Measurements from ENCODE around the gene C1orf232. TPM values are rescaled to one million over a fixed set of nuclear protein-coding genes. Genes with fewer than 3 reads are reported as not detected.

Gene C1orf232
- total RNA-seq, 1 donor from 2014 or later = not detected

- peak overlapping the region; percentile 48 for H3K27ac Mint-ChIP-seq (ENCODE audit: unreplicated experiment)
- H3K4me1 Mint-ChIP-seq (ENCODE audit: unreplicated experiment) = peaks cover 15% of the 10 kb centered on the region
- H3K4me3 Mint-ChIP-seq (ENCODE audit: unreplicated experiment) = peak overlapping the region; percentile 42
- TF ChIP-seq, protein P1, sequence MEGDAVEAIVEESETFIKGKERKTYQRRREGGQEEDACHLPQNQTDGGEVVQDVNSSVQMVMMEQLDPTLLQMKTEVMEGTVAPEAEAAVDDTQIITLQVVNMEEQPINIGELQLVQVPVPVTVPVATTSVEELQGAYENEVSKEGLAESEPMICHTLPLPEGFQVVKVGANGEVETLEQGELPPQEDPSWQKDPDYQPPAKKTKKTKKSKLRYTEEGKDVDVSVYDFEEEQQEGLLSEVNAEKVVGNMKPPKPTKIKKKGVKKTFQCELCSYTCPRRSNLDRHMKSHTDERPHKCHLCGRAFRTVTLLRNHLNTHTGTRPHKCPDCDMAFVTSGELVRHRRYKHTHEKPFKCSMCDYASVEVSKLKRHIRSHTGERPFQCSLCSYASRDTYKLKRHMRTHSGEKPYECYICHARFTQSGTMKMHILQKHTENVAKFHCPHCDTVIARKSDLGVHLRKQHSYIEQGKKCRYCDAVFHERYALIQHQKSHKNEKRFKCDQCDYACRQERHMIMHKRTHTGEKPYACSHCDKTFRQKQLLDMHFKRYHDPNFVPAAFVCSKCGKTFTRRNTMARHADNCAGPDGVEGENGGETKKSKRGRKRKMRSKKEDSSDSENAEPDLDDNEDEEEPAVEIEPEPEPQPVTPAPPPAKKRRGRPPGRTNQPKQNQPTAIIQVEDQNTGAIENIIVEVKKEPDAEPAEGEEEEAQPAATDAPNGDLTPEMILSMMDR (IDR thresholded peaks at IDR 0.05; ENCODE audit: unreplicated experiment) = no peak
- DNase-seq (ENCODE audit: low spot score) = no peak
- H3K36me3 Mint-ChIP-seq (ENCODE audit: low read depth, unreplicated experiment) = peaks cover 10% of the 10 kb centered on the region
- peaks cover 3% of the 10 kb centered on the region for H3K27me3 Mint-ChIP-seq (ENCODE audit: unreplicated experiment)
- no peaks in the 10 kb centered on the region for H3K9me3 Mint-ChIP-seq (ENCODE audit: unreplicated experiment)
These were observed 13.0 kb upstream of the C1orf232 start for GRCh38 chr1:26181586-26182382.

DNA sequence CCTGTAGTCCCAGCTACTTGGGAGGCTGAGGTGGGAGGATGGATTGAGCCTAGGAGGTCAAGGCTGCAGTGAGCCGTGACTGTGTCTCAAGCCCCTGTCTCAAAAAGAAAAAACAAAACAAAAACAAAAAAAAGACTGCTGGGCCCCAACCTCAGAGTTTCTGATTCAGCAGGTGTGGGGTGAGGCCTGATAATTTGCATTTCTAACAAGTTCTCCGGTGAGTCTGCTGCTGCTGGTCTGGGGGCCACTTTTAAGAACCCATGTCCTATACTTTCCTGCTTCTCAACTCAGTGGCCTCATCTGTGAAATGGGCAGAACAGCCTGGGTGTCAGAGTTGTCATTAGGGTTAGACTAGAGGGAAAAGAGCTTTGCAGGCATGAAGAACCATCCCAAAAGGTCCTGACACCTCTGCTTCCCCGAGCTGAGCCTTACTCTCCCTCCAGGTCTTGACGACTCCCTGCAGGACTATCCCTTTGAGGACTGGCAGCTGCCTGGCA is 11.3 kb upstream of the C1orf232 start:
- peaks cover 3% of the 10 kb centered on the region for H3K27me3 Mint-ChIP-seq (ENCODE audit: unreplicated experiment)
- H3K9me3 Mint-ChIP-seq (ENCODE audit: unreplicated experiment) = no peaks in the 10 kb centered on the region
- TF ChIP-seq, protein P1 (IDR thresholded peaks at IDR 0.05; ENCODE audit: unreplicated experiment) = no peak
- peaks cover 15% of the 10 kb centered on the region for H3K4me1 Mint-ChIP-seq (ENCODE audit: unreplicated experiment)
- no peak overlapping the region for H3K4me3 Mint-ChIP-seq (ENCODE audit: unreplicated experiment)
- H3K36me3 Mint-ChIP-seq (ENCODE audit: low read depth, unreplicated experiment) = peaks cover 5% of the 10 kb centered on the region
- no peak for DNase-seq (ENCODE audit: low spot score)
- no peak overlapping the region for H3K27ac Mint-ChIP-seq (ENCODE audit: unreplicated experiment)

- TF ChIP-seq, protein P1 (IDR thresholded peaks at IDR 0.05; ENCODE audit: unreplicated experiment) = no peak
These were observed 8.5 kb upstream of the C1orf232 start, which contains the start of gene CNKSR1 for GRCh38 chr1:26177182-26177684. Gene CNKSR1 (plus strand): TSS chr1:26177491. CDS start chr1:26177548, 57 bp downstream.

DNA sequence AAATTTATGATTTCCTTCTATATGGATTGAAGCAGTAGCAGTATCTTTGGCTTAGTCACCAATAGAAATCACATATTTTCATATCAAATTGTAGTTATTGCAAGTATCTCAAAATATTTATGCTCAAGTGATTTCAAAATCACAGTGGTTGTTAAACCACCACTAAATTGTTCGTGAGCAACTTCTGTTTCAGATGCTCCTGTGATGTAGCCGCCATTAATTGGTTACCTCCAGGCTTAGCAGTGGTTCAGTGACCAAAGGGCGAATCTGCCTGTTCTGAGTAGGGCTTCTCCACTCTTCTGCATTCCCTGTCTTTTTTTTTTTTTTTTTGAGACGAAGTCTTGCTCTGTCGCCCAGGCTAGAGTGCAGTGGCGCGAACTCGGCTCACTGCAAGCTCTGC is 6.6 kb upstream of the C1orf232 start:
- H3K27me3 Mint-ChIP-seq (ENCODE audit: unreplicated experiment) = peaks cover 3% of the 10 kb centered on the region
- no peak overlapping the region for H3K27ac Mint-ChIP-seq (ENCODE audit: unreplicated experiment)
- no peak for DNase-seq (ENCODE audit: low spot score)
- peaks cover 15% of the 10 kb centered on the region for H3K4me1 Mint-ChIP-seq (ENCODE audit: unreplicated experiment)
- H3K4me3 Mint-ChIP-seq (ENCODE audit: unreplicated experiment) = no peak overlapping the region
- no peaks in the 10 kb centered on the region for H3K9me3 Mint-ChIP-seq (ENCODE audit: unreplicated experiment)
- no peaks in the 10 kb centered on the region for H3K36me3 Mint-ChIP-seq (ENCODE audit: low read depth, unreplicated experiment)
- TF ChIP-seq, protein P1 (IDR thresholded peaks at IDR 0.05; ENCODE audit: unreplicated experiment) = no peak

More at GRCh38 chr1:26177182-26177684, 8.5 kb upstream of the C1orf232 start, which contains the start of gene CNKSR1:
- Mint-ChIP-seq H3K9me3 (ENCODE audit: unreplicated experiment) (no peaks in the 10 kb centered on the region), H3K4me1 (ENCODE audit: unreplicated experiment) (peaks cover 15% of the 10 kb centered on the region), H3K36me3 (ENCODE audit: low read depth, unreplicated experiment) (peaks cover 5% of the 10 kb centered on the region), H3K27me3 (ENCODE audit: unreplicated experiment) (peaks cover 3% of the 10 kb centered on the region), H3K27ac (ENCODE audit: unreplicated experiment) (peak within 1 kb of the TSS; percentile 82), H3K4me3 (ENCODE audit: unreplicated experiment) (peak within 1 kb of the TSS; percentile 81)
- DNase-seq (ENCODE audit: low spot score) = peak; percentile 51
